K562 (cell line): ENCODE measurements around the gene CNTFR. TPM values are rescaled to one million over a fixed set of nuclear protein-coding genes. Genes with fewer than 3 reads are reported as not detected.

Source experiments
- ATAC-seq: fragments of 200-7000 bp; cut with Tn5 transposase; 3 replicates; pipeline ENCODE4 v1.9.1; 2020; ENCODE audit warnings: moderate library complexity
- BruUV-seq: library from RNA; stranded (reverse); fragments of 400-500 nt; replicated peaks from 2 replicates; lab custom pipeline; 2021; lab: Mats Ljungman, UMichigan
- CTCF ChIA-PET: fragments of 300-600 bp; formaldehyde crosslinking; extraction: SDS; loops from one replicate; lab custom pipeline; 2021; ENCODE audit warnings: low intra/inter-chr PET ratio; lab: Yijun Ruan, JAX
- POLR2A ChIA-PET: fragments of 300-600, 350-650 bp; sonication (Branson Sonifier 250); formaldehyde crosslinking; extraction: SDS; loops from one replicate; lab custom pipeline; 2021; ENCODE audit warnings: antibody characterized with exemption, inconsistent platforms; lab: Yijun Ruan, JAX
- DNase-seq, 4 experiments: peaks; one replicate each; pipeline versions ENCODE4 v3.0.0 to v3.0.0-alpha.2; 2011 to 2018; ENCODE audit warnings: low spot score in 3 of 4, mixed read lengths in 3 of 4; ENCODE audit errors: extremely low read depth in 1 of 4
- FAIRE-seq: peaks from 2 replicates; lab custom pipeline; 2011; peaks lifted over from hg19 to GRCh38; lab: Jason Lieb, UNC
- H2AFZ ChIP-seq: 2 replicates; pipeline ENCODE4 v1.6.0; 2011; ENCODE audit warnings: low read depth, low read length, control low read depth, inconsistent platforms
- H3K27ac ChIP-seq: fragments of 200-600 bp; 3 replicates; pipeline ENCODE4 v1.8.0; 2011; ENCODE audit warnings: low read depth, mild to moderate bottlenecking, control low read depth, inconsistent platforms, low read length, moderate library complexity, mixed read lengths; ENCODE audit errors: extremely low read depth
- H3K27me3 ChIP-seq, 2 experiments: fragments of 300-600 bp in 1 of 2; 2 replicates in 1 of 2; 3 replicates in 1 of 2; pipeline versions ENCODE4 v1.6.0 to v1.8.0; 2011; ENCODE audit warnings: inconsistent platforms in 2 of 2, low read length in 2 of 2, mild to moderate bottlenecking in 1 of 2, mixed read lengths in 1 of 2, moderate library complexity in 1 of 2; ENCODE audit not compliant: control insufficient read depth in 2 of 2, insufficient read depth in 2 of 2
- H3K36me3 ChIP-seq: fragments of 300-600 bp; 3 replicates; pipeline ENCODE4 v1.8.0; 2011; ENCODE audit warnings: mild to moderate bottlenecking, low read length, inconsistent platforms; ENCODE audit not compliant: control insufficient read depth, insufficient read depth
- H3K4me1 ChIP-seq, 2 experiments: fragments of 200-600 bp in 1 of 2; replicated peaks in 1 of 2; 2 replicates in 1 of 2; 3 replicates in 1 of 2; pipeline versions ENCODE4 v1.5.1 to v1.8.0; 2011; ENCODE audit warnings: inconsistent platforms in 2 of 2, low read length in 2 of 2, mild to moderate bottlenecking in 1 of 2, mixed read lengths in 1 of 2, moderate library complexity in 1 of 2; ENCODE audit not compliant: control insufficient read depth in 2 of 2, insufficient read depth in 2 of 2
- H3K4me2 ChIP-seq: 2 replicates; pipeline ENCODE4 v1.6.1; 2011; ENCODE audit warnings: low read length, control low read depth, inconsistent platforms, mixed read lengths; ENCODE audit not compliant: insufficient read depth
- H3K4me3 ChIP-seq: fragments of 200-600 bp; sonication (generic), shearing (Covaris generic); 2 replicates; pipeline ENCODE4 v1.5.1; 2016; ENCODE audit warnings: control low read depth, inconsistent platforms
- H3K79me2 ChIP-seq: fragments of 200-600 bp; 3 replicates; pipeline ENCODE4 v1.8.0; 2011; ENCODE audit warnings: low read length, inconsistent platforms; ENCODE audit not compliant: control insufficient read depth, insufficient read depth
- H3K9ac ChIP-seq, 2 experiments: 2 replicates each; pipeline versions ENCODE4 v1.6.0 to v1.6.1; 2011; ENCODE audit warnings: low read depth in 2 of 2, low read length in 2 of 2, control low read depth in 1 of 2, inconsistent platforms in 1 of 2, mild to moderate bottlenecking in 1 of 2, mixed read lengths in 1 of 2; ENCODE audit not compliant: insufficient read depth in 1 of 2
- H3K9me1 ChIP-seq: one replicate; pipeline ENCODE4 v1.6.0; 2011; ENCODE audit warnings: inconsistent platforms, mild to moderate bottlenecking, low read length, moderate library complexity; ENCODE audit not compliant: control insufficient read depth, insufficient read depth
- H3K9me3 ChIP-seq: replicated peaks from 2 replicates; pipeline ENCODE4 v1.5.1; 2011; ENCODE audit warnings: low read depth, low read length, inconsistent platforms; ENCODE audit not compliant: control insufficient read depth, insufficient read depth
- H4K20me1 ChIP-seq: replicated peaks from 2 replicates; pipeline ENCODE4 v1.6.1; 2011; ENCODE audit warnings: low read length, inconsistent platforms, mixed read lengths; ENCODE audit not compliant: control insufficient read depth, insufficient read depth
- BDP1 ChIP-seq: IDR thresholded peaks from 3 replicates; pipeline ENCODE4 v1.6.1; 2011; ENCODE audit not compliant: insufficient read length, insufficient read depth
- CHD2 ChIP-seq: IDR thresholded peaks from 2 replicates; pipeline ENCODE4 v1.6.1; 2011; ENCODE audit warnings: low read depth, low read length
- DIDO1 ChIP-seq: fragments of 450-650 bp; IDR thresholded peaks from 2 replicates; pipeline ENCODE4 v1.6.1; 2016; ENCODE audit warnings: low read depth, missing biosample characterization, missing genetic modification characterization
- E2F8 ChIP-seq: fragments of 450-650 bp; IDR thresholded peaks from 2 replicates; pipeline ENCODE4 v1.7.1; 2018; ENCODE audit warnings: mild to moderate bottlenecking, low read depth; ENCODE audit not compliant: partially characterized antibody
- ELF2 ChIP-seq: fragments of 250-450 bp; sonication (Bioruptor Pico); IDR thresholded peaks from 2 replicates; pipeline ENCODE4 v1.5.0; 2021; ENCODE audit warnings: mild to moderate bottlenecking
- ETV6 ChIP-seq, 3 experiments: fragments of 150-350 bp in 1 of 3; sonication (generic) in 1 of 3; formaldehyde crosslinking in 1 of 3; IDR thresholded peaks; 2 replicates each; pipeline versions ENCODE4 v1.6.1 to v1.8.0; 2014 to 2022; ENCODE audit warnings: borderline replicate concordance in 2 of 3, low read depth in 2 of 3, antibody characterized with exemption in 1 of 3, low read length in 1 of 3, mild to moderate bottlenecking in 1 of 3, missing genetic modification reagents in 1 of 3
- GATA2 ChIP-seq: sonication (generic); formaldehyde crosslinking; IDR thresholded peaks from 2 replicates; pipeline ENCODE4 v1.4.0; 2020; ENCODE audit warnings: mild to moderate bottlenecking, missing genetic modification reagents
- NCOA4 ChIP-seq: fragments of 450-650 bp; IDR thresholded peaks from 2 replicates; pipeline ENCODE4 v1.6.1; 2018; ENCODE audit warnings: mild to moderate bottlenecking; ENCODE audit not compliant: partially characterized antibody
- PHF20 ChIP-seq: fragments of 450-650 bp; IDR thresholded peaks from 2 replicates; pipeline ENCODE4 v1.6.1; 2018; ENCODE audit not compliant: partially characterized antibody
- RFX1 ChIP-seq: fragments of 450-650 bp; IDR thresholded peaks from 2 replicates; pipeline ENCODE4 v1.6.1; 2016; ENCODE audit warnings: mild to moderate bottlenecking, moderate library complexity
- ZNF740 ChIP-seq, 3 experiments: fragments of 200-800 bp in 1 of 3; sonication (Bioruptor generic) in 1 of 3; sonication (generic) in 1 of 3; formaldehyde crosslinking in 1 of 3; IDR thresholded peaks; 2 replicates each; pipeline versions ENCODE4 v1.6.1 to v1.8.0; 2016 to 2022; ENCODE audit warnings: mild to moderate bottlenecking in 2 of 3, missing compliant biosample characterization in 2 of 3, missing genetic modification characterization in 2 of 3, missing genetic modification reagents in 1 of 3
- WGBS: fragments of 100-300 bp; shearing (Covaris generic); methylation state at CpG from one replicate; pipeline ENCODE4 v1.1.6; 2016; ENCODE audit warnings: low coverage, mixed read lengths; ENCODE audit not compliant: insufficient coverage; ENCODE audit errors: missing lambda C conversion rate; 5-methylcytosine and 5-hydroxymethylcytosine counted together
- in situ Hi-C: fragments of 300-500 bp; cut with MboI; formaldehyde crosslinking; loops from 4 replicates; pipeline ENCODE4 v1.15.0; 2018; ENCODE audit warnings: inconsistent platforms, mixed read lengths
- intact Hi-C: fragments of 100-400 bp; cut with micrococcal nuclease; formaldehyde crosslinking; loops from 2 replicates; pipeline ENCODE4 v1.14.2; 2022
- polyA plus RNA-seq, 8 experiments: library from polyadenylated mRNA; depleted of rRNA in 4 of 8; stranded (reverse) in 5 of 8; unstranded in 3 of 8; fragments of >200 nt; fragmentation: Nextera tagmentation in 2 of 8; fragmentation: Illumina TruSeq in 1 of 8; extraction: Ambion mirVana in 2 of 8; extraction: Trizol in 1 of 8; gene quantifications; 2 replicates each; pipeline versions ENCODE4 v1.2.1 to v1.2.3, GENCODE V29; 2011 to 2014; ENCODE audit warnings: inconsistent platforms in 1 of 8, missing spikeins in 1 of 8
- total RNA-seq, 7 experiments: library from RNA; depleted of rRNA in 6 of 7; stranded (reverse); fragments of >200 nt in 6 of 7; fragmentation: Illumina TruSeq in 2 of 7; extraction: Trizol in 2 of 7; gene quantifications; 2 replicates each; pipeline versions ENCODE4 v1.2.1 to v1.2.3, GENCODE V29; 2011 to 2021; ENCODE audit warnings: low replicate concordance in 1 of 7
- TF ChIP-seq, protein P1 (sequence below), 3 experiments: IDR thresholded peaks in 2 of 3; conservative IDR thresholded peaks in 1 of 3; 2 replicates each; pipeline ENCODE4 v1.5.1; 2011 to 2012; ENCODE audit warnings: low read length in 3 of 3, mild to moderate bottlenecking in 3 of 3, control low read depth in 2 of 3, improper control_type of control experiment in 1 of 3, inconsistent platforms in 1 of 3, low read depth in 1 of 3, mixed read lengths in 1 of 3, moderate library complexity in 1 of 3; ENCODE audit not compliant: insufficient read depth in 2 of 3

Gene CNTFR
- total and polyA plus RNA-seq, 9 of the 15 experiments (the other 6 are each of a cell fraction or from before 2014, with no cell fraction given) = not detected

- peaks cover 6 to 68% of the 10 kb centered on the region in 2 experiments; a peak in 4 of 5 replicates for H3K27me3 ChIP-seq
- H3K36me3 ChIP-seq = no peaks in the 10 kb centered on the region
- no peak overlapping the region for H3K9ac ChIP-seq
- no peak for DNase-seq
- no peak overlapping the region for H3K4me3 ChIP-seq
- no TSS peak for BruUV-seq
- H3K4me1 ChIP-seq = no peaks in the 10 kb centered on the region; a peak in 1 of 5 replicates
- H4K20me1 ChIP-seq = no peaks in the 10 kb centered on the region; the same call in 1 of the 2 replicates
- FAIRE-seq = no peak
- intact Hi-C loops (no loop called here), in situ Hi-C loops (no loop called here)
- no peak overlapping the region for H3K4me2 ChIP-seq
- ATAC-seq = no peak
- H3K79me2 ChIP-seq = no peaks in the 10 kb centered on the region
- no peaks in the 10 kb centered on the region for H3K9me1 ChIP-seq
- ChIA-PET POLR2A (no interaction called here), CTCF (no interaction called here)
- H3K9me3 ChIP-seq = no peaks in the 10 kb centered on the region
- 3% methylated on average over 6 of the region's 6 CpGs for WGBS
- H3K27ac ChIP-seq = no peak overlapping the region
- no peak overlapping the region for H2AFZ ChIP-seq
- no peak for TF ChIP-seq ETV6 (IDR thresholded peaks at IDR 0.05; ENCODE audit: borderline replicate concordance in 1 of 2, low read depth in 2 of 2, low read length in 1 of 2)
- no peak for TF ChIP-seq ETV6 (CRISPR knock-in tag; IDR thresholded peaks at IDR 0.05; ENCODE audit: borderline replicate concordance)
- TF ChIP-seq NCOA4 = no peak
- no peak for TF ChIP-seq GATA2 (CRISPR knock-in tag)
- TF ChIP-seq BDP1 = no peak
- TF ChIP-seq CHD2 = no peak
- no peak for TF ChIP-seq PHF20
- no peak for TF ChIP-seq RFX1
- no peak for TF ChIP-seq DIDO1 (tag)
- TF ChIP-seq E2F8 = no peak
- TF ChIP-seq, protein P1, sequence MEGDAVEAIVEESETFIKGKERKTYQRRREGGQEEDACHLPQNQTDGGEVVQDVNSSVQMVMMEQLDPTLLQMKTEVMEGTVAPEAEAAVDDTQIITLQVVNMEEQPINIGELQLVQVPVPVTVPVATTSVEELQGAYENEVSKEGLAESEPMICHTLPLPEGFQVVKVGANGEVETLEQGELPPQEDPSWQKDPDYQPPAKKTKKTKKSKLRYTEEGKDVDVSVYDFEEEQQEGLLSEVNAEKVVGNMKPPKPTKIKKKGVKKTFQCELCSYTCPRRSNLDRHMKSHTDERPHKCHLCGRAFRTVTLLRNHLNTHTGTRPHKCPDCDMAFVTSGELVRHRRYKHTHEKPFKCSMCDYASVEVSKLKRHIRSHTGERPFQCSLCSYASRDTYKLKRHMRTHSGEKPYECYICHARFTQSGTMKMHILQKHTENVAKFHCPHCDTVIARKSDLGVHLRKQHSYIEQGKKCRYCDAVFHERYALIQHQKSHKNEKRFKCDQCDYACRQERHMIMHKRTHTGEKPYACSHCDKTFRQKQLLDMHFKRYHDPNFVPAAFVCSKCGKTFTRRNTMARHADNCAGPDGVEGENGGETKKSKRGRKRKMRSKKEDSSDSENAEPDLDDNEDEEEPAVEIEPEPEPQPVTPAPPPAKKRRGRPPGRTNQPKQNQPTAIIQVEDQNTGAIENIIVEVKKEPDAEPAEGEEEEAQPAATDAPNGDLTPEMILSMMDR (IDR thresholded peaks at IDR 0.05 in 2 of 3, conservative IDR thresholded peaks at IDR 0.05 in 1 of 3; ENCODE audit: insufficient read depth in 2 of 3, low read depth in 1 of 3, low read length in 3 of 3) = no peak
- TF ChIP-seq ELF2 (CRISPR knock-in tag) = no peak
- TF ChIP-seq ZNF740 (CRISPR knock-in tag; IDR thresholded peaks at IDR 0.05) = no peak
- no peak for TF ChIP-seq ZNF740 (tag; IDR thresholded peaks at IDR 0.05)
Measured at GRCh38 chr9:34566972-34567371, 22.6 kb downstream of the CNTFR start.
